Measurements from ENCODE around the gene ZNF691.
A peak's percentile ranks its signal among the peaks of the same experiment; 100 is the strongest.
"Not testable (repeated sequence)": the region's sequence is repeated elsewhere in the genome, so short reads cannot be mapped to it uniquely, and the experiment has no call there.

ZNF691 gene

GRCh38 chr1:42851420-42851819, 5.0 kb downstream of the ZNF691 start:
- H3K4me3 ChIP-seq (ENCODE audit: low read depth, low read length), result no peak overlapping the region
- no peak for TF ChIP-seq CTCF (IDR thresholded peaks at IDR 0.05; ENCODE audit: low read depth, low read length)

- no peak for TF ChIP-seq CTCF (IDR thresholded peaks at IDR 0.05; ENCODE audit: low read depth, low read length)
- H3K4me3 ChIP-seq (ENCODE audit: low read depth, low read length), result no peak overlapping the region
Observed at GRCh38 chr1:42851960-42852607, 5.7 kb downstream of the ZNF691 start.

- no peak overlapping the region for H3K4me3 ChIP-seq (ENCODE audit: low read depth, low read length)
- TF ChIP-seq CTCF (IDR thresholded peaks at IDR 0.05; ENCODE audit: low read depth, low read length), result no peak
Observed at GRCh38 chr1:42852608-42852980, 6.2 kb downstream of the ZNF691 start.

- no peak for TF ChIP-seq CTCF (IDR thresholded peaks at IDR 0.05; ENCODE audit: low read depth, low read length)
- no peak overlapping the region for H3K4me3 ChIP-seq (ENCODE audit: low read depth, low read length)
Observed at GRCh38 chr1:42853116-42853884, 6.9 kb downstream of the ZNF691 start.

- H3K4me3 ChIP-seq (ENCODE audit: low read depth, low read length), result not testable (repeated sequence)
Observed at GRCh38 chr1:42856554-42856953, 10.1 kb downstream of the ZNF691 start.

GRCh38 chr1:42859366-42859765, 13.0 kb downstream of the ZNF691 start:
- H3K4me3 ChIP-seq (ENCODE audit: low read depth, low read length), result not testable (repeated sequence)

GRCh38 chr1:42860339-42861013, 14.1 kb downstream of the ZNF691 start:
- H3K4me3 ChIP-seq (ENCODE audit: low read depth, low read length), result no peak overlapping the region

More at GRCh38 chr1:42860339-42861013, 14.1 kb downstream of the ZNF691 start:
- TF ChIP-seq CTCF (IDR thresholded peaks at IDR 0.05; ENCODE audit: low read depth, low read length), result 0 out of 2 replicates have a peak, but pooled peaks have one; percentile 12
